Ammon's horn (tissue), 1 donor: ENCODE measurements around the gene C12orf75.
A peak's percentile ranks its signal among the peaks of the same experiment; 100 is the strongest.
"Not testable (repeated sequence)": the region's sequence is repeated elsewhere in the genome, so short reads cannot be mapped to it uniquely, and the experiment has no call there.

ENCODE experiments used
- DNase-seq: peaks from one replicate; pipeline ENCODE4 v3.0.0-alpha.2; 2016; ENCODE audit warnings: low spot score

C12orf75 gene

GRCh38 chr12:105378911-105379310 lies 48.4 kb downstream of the C12orf75 start:
- DNase-seq, result no peak

- DNase-seq, result peak; percentile 71
These were observed 52.5 kb downstream of the C12orf75 start for GRCh38 chr12:105382771-105383622.

- DNase-seq, result no peak
These were observed 53.7 kb downstream of the C12orf75 start for GRCh38 chr12:105384220-105384619.

GRCh38 chr12:105384916-105385535 lies 54.5 kb downstream of the C12orf75 start:
- no peak for DNase-seq

- no peak for DNase-seq
These were observed 55.9 kb downstream of the C12orf75 start for GRCh38 chr12:105386431-105386830.

- no peak for DNase-seq
These were observed 60.7 kb downstream of the C12orf75 start for GRCh38 chr12:105391231-105391630.

- DNase-seq, result peak; percentile 38
These were observed 63.1 kb downstream of the C12orf75 start for GRCh38 chr12:105393587-105393986.

- no peak for DNase-seq
These were observed 65.5 kb downstream of the C12orf75 start for GRCh38 chr12:105396024-105396423.

- no peak for DNase-seq
These were observed 66.5 kb downstream of the C12orf75 start for GRCh38 chr12:105396983-105397382.

- DNase-seq, result no peak
These were observed 68.4 kb downstream of the C12orf75 start for GRCh38 chr12:105398930-105399329.

GRCh38 chr12:105399428-105400081 lies 69.1 kb downstream of the C12orf75 start:
- DNase-seq, result no peak

- no peak for DNase-seq
These were observed 69.7 kb downstream of the C12orf75 start for GRCh38 chr12:105400227-105400626.

GRCh38 chr12:105401198-105401597 lies 70.7 kb downstream of the C12orf75 start:
- no peak for DNase-seq

- no peak for DNase-seq
These were observed 71.9 kb downstream of the C12orf75 start for GRCh38 chr12:105402366-105402765.

GRCh38 chr12:105403095-105403494 lies 72.6 kb downstream of the C12orf75 start:
- no peak for DNase-seq

GRCh38 chr12:105404134-105404533 lies 73.6 kb downstream of the C12orf75 start:
- DNase-seq, result not testable (repeated sequence)

GRCh38 chr12:105406497-105406896 lies 76.0 kb downstream of the C12orf75 start:
- no peak for DNase-seq

- DNase-seq, result no peak
These were observed 78.8 kb downstream of the C12orf75 start for GRCh38 chr12:105409279-105409678.

GRCh38 chr12:105409801-105410471 lies 79.4 kb downstream of the C12orf75 start:
- no peak for DNase-seq

GRCh38 chr12:105413911-105414487 lies 83.5 kb downstream of the C12orf75 start:
- no peak for DNase-seq

GRCh38 chr12:105417732-105418131 lies 87.2 kb downstream of the C12orf75 start:
- no peak for DNase-seq

- DNase-seq, result no peak
These were observed 87.7 kb downstream of the C12orf75 start for GRCh38 chr12:105418229-105418628.
